ENCODE data around the gene NECTIN4.

Gene NECTIN4

DNA sequence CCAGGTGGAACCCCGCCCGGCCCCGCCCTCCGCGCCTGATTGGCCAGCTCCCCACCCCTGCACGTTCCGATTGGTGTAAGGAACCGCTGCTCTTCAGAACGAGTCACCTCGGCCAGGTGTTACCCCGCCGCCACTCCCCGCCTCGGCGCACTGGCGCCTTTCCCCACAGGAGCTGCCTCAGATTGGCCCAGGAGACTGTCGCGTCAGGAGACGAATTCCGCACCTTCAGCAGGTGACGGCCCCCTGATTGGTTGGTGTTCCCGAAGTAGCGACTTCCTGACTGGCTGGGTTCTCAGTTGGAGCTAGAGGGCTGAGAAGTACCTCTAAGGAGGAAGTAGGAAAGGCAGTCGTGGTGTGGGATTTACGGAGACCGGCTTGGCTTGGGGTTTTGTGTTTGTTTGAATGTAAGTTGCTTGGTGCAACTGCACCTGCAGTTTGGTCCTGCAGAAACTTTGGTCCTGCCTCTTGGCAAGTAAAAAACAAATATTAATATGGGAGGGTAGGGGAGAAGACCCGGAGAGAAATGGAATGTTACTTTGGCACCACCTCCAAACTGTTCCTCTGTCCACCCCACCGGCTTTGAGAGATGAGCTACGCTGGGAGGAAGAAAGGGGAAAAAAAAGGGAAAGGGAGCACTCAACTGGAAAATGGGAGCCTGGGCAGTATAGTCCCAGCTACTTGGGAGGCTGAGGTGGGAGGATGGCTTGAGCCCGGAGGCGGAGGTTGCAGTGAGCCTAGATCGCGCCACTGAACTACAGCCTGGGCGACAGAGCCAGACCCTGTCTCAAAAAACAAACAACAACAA, 68.0 kb downstream of the NECTIN4 start:
- no peaks in the 10 kb centered on the region for H3K36me3 ChIP-seq (ENCODE audit: insufficient read depth, low read length)
- H3K4me3 ChIP-seq (ENCODE audit: low read depth, low read length): peak overlapping the region; percentile 78
- peak overlapping the region; percentile 54 for H2AFZ ChIP-seq (ENCODE audit: low read length, unreplicated experiment)
- no peaks in the 10 kb centered on the region for H3K79me2 ChIP-seq (ENCODE audit: control insufficient read depth, insufficient read depth, low read length, unreplicated experiment)
- no peak overlapping the region for H3K27ac ChIP-seq (ENCODE audit: low read depth, low read length)
- H3K27me3 ChIP-seq (ENCODE audit: insufficient read depth, low read length): no peaks in the 10 kb centered on the region
- peaks cover 10% of the 10 kb centered on the region for H3K4me1 ChIP-seq (ENCODE audit: control insufficient read depth, insufficient read depth, low read length, unreplicated experiment)
